ENCODE measurements around the gene AP3B1. TPM values are rescaled to one million over a fixed set of nuclear protein-coding genes. Genes with fewer than 3 reads are reported as not detected.

The AP3B1 gene
- total and polyA plus RNA-seq, 2 donors from 2014 or later = 49.3 to 53.2 TPM

GRCh38 chr5:77953374-77953773, 341.1 kb downstream of the AP3B1 start:
- H3K36me3 ChIP-seq (ENCODE audit: control insufficient read depth in 2 of 3, insufficient read depth in 3 of 3, low read length in 3 of 3) = no peaks in the 10 kb centered on the region
- FAIRE-seq = no peak

DNA sequence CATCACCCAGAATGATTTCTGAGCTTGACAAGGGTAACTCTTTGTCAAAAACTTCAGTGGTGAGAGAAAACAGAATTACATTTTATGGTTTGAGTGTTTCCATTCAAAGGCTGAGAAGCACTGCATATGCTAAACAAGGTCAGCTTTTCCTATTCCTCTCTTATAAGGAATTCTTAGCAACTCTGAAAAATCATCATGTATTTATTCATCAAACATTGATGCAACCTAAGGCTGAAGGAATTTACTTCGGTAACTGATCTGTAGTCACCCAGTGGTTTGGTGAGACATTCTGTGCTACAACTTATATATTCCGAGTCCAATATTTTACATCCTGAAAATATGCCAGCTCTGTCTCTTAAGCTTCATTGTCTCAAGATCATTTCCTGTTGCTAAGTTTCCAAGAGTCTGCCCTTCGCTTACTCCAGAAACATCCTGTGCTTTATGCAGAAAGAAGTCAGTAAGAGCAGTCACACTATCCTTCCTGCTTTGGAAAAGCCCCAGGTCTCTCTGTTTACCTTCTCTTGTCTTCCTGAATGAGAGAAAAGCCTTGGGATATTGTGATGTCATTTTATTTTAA, 341.8 kb downstream of the AP3B1 start:
- intact Hi-C loops (cut with DNase I) = no loop called here
- no peaks in the 10 kb centered on the region for H3K36me3 ChIP-seq (ENCODE audit: control insufficient read depth in 2 of 3, insufficient read depth in 3 of 3, low read length in 3 of 3)
- DNase-seq (peak in 1 of 5 donors; percentile 40), FAIRE-seq (no peak)
- no peak overlapping the region for H3K9ac ChIP-seq (ENCODE audit: low read length in 3 of 3)
- no peak overlapping the region for H3K27ac ChIP-seq (ENCODE audit: low read depth in 2 of 2, low read length in 2 of 2)
- no peak overlapping the region for H3K4me3 ChIP-seq (ENCODE audit: low read length in 3 of 3)
- no peak for TF ChIP-seq CTCF (IDR thresholded peaks at IDR 0.05; ENCODE audit: borderline replicate concordance, extremely low read depth, insufficient read depth)
- H3K27me3 ChIP-seq (ENCODE audit: control insufficient read depth, insufficient read depth, low read length) = no peaks in the 10 kb centered on the region
- H3K9me3 ChIP-seq (ENCODE audit: control insufficient read depth in 2 of 3, insufficient read depth in 1 of 3, low read length in 3 of 3) = no peaks in the 10 kb centered on the region
- H3K4me1 ChIP-seq (ENCODE audit: control insufficient read depth in 2 of 3, insufficient read depth in 2 of 3, low read depth in 1 of 3, low read length in 3 of 3) = no peaks in the 10 kb centered on the region

More at GRCh38 chr5:77953374-77953773, 341.1 kb downstream of the AP3B1 start:
- Histone ChIP-seq H3K4me1 (ENCODE audit: control insufficient read depth in 2 of 3, insufficient read depth in 2 of 3, low read depth in 1 of 3, low read length in 3 of 3) (no peaks in the 10 kb centered on the region), H3K9ac (ENCODE audit: low read length in 3 of 3) (no peak overlapping the region), H3K27ac (ENCODE audit: low read depth in 2 of 2, low read length in 2 of 2) (no peak overlapping the region), H3K9me3 (ENCODE audit: control insufficient read depth in 2 of 3, insufficient read depth in 1 of 3, low read length in 3 of 3) (no peaks in the 10 kb centered on the region), H3K27me3 (ENCODE audit: control insufficient read depth, insufficient read depth, low read length) (no peaks in the 10 kb centered on the region), H3K4me3 (ENCODE audit: low read length in 3 of 3) (no peak overlapping the region)
- DNase-seq = no peak
- no peak for TF ChIP-seq CTCF (IDR thresholded peaks at IDR 0.05; ENCODE audit: borderline replicate concordance, extremely low read depth, insufficient read depth)
- intact Hi-C loops (cut with DNase I) = no loop called here

Other genes starting within 250 kb of the AP3B1 start
- gene SCAMP1, start 65.9 kb upstream of the AP3B1 start, total RNA-seq = 42.1 TPM
- gene SCAMP1, start 65.9 kb upstream of the AP3B1 start, polyA plus RNA-seq (ENCODE audit: insufficient read depth, low read depth, low replicate concordance) = 13.1 TPM